Dermis microvascular lymphatic vessel endothelial cell (primary cell): ENCODE measurements around the gene SH3PXD2A. TPM values are rescaled to one million over a fixed set of nuclear protein-coding genes. Genes with fewer than 3 reads are reported as not detected.

Experiments used
- DNase-seq, 2 donors: peaks; one replicate each; pipeline versions ENCODE4 v3.0.0 to v3.0.0-alpha.2; 2010; ENCODE audit warnings: low read depth in 2 of 2
- total RNA-seq: library from RNA; depleted of rRNA; stranded (reverse); fragments of >200 nt; gene quantifications from 2 replicates; pipeline ENCODE4 v1.2.1, GENCODE V29; 2014

Gene SH3PXD2A
- total RNA-seq, 1 donor from 2014 or later, result 2.6 TPM

DNA sequence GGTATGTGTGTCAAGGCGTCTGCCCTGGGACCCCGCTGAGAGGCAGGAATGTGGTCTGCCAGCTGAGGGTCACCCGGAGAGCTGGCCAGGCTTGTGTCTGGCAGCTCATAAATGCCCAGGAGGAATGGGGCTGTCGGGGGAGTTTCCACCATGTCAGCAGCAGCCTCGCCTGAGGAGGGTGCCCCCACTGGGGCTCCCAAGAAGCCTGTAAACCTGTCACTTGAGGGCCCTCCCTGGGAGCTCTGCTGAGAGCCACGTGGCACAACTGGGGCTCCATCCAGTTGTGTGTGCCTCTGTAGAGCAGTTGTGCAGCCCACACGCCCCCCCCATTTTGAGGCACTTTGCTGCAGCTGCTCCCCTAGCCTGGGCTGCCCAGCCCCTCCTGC, 291.3 kb downstream of the SH3PXD2A start:
- DNase-seq, result no peak

GRCh38 chr10:103563231-103564115, 291.9 kb downstream of the SH3PXD2A start:
- no peak for DNase-seq

- no peak for DNase-seq
These were observed 293.0 kb downstream of the SH3PXD2A start for GRCh38 chr10:103562383-103562782.

- no peak for DNase-seq
These were observed 294.5 kb downstream of the SH3PXD2A start for GRCh38 chr10:103560886-103561285.

DNA sequence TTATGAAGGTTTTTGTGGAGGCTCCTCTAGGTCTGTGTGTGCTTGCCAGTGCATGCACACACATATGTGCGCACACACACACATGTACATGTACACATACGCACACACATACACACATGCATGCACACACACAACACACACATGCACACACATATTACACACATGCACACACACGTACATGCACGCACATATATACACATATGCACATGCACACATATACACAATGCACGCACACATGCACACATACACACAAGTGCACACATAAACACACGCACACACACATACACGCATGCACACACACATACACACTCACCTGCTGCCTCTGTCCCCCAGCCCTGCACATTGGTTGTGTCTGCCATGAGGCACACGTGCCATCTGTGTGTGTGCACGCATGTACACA, 295.6 kb downstream of the SH3PXD2A start:
- DNase-seq, result no peak

- no peak for DNase-seq
These were observed 296.5 kb downstream of the SH3PXD2A start for GRCh38 chr10:103558911-103559310.

DNA sequence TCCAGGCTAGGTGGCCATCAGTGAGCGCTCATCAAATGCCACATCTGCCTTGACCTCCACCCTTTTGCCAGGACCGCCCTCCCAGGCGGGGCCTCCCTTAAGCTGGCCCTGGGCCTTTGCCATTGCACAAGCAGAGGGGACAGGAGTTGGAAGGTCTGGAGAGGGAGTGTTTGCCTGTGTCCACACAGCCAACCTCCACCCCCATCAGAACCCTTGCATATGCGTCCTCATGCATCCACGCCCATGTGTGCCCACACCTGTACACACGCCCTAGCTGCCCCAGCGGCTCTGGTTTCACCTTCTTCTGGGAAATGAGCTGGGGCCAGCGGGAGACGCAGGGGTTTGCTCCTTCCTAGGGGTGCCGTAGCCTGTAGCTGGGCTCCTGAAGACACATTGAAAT, 297.9 kb downstream of the SH3PXD2A start:
- DNase-seq, result no peak

GRCh38 chr10:103556383-103557007, 298.9 kb downstream of the SH3PXD2A start:
- DNase-seq, result no peak

- DNase-seq, result no peak
These were observed 299.7 kb downstream of the SH3PXD2A start for GRCh38 chr10:103555712-103556111.

DNA sequence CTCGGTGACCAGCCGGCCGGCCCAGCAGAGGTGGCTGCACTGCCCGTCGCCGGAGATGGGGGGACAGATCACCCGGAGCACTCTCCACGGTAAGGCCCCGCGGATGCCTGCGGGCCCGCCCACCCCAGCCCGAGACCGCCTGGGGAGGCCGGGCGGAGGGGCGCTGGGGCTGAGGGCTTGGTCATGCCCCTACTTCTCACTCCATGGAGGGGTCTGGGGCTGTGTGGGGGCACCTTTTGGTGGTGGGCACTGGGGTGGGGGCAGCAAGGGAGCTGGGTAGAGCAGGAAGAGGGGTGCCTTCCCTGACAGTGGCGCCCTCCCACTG, 300.1 kb downstream of the SH3PXD2A start:
- no peak for DNase-seq

GRCh38 chr10:103554488-103555324, 300.7 kb downstream of the SH3PXD2A start:
- DNase-seq, result peak in 1 of 2 donors; percentile 46

DNA sequence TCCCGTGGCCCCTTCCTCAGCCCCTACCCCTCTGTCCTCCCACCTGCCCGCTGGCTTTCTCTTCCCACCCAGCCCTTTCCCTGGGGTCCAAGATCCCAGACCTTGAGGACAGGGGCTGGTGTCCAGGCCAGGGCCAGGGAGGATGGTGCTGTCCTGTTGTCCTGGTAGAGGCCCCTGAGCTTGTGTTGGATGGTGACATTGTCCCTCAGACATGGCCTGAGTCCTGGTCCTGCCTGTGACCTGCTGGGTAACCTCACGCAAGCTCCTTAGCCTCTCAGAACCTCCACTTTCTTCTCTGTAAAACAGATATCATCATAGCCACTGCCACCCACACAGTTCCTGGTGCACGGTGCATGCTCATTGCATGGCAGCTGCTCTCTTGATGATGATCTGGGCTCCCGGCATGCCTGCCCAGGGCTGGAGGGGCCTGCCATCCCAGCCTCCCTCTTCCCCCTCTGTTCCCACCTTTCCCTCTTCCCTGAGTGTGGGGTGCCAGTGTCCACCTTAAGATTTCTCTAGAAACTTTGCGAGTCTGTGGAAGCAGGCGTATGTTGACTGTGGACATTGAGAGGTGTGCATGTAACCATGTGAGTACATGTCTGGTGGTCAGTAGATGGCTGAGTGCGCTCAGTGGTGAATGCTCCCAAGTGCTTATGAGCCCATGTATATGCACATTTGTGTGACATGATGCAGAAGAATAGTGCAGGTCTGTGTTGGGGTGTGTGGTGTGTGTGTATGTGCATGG, 301.5 kb downstream of the SH3PXD2A start:
- no peak for DNase-seq

GRCh38 chr10:103552856-103553742, 302.3 kb downstream of the SH3PXD2A start:
- DNase-seq, result no peak

GRCh38 chr10:103551619-103552602, 303.5 kb downstream of the SH3PXD2A start:
- no peak for DNase-seq

GRCh38 chr10:103550229-103550628, 305.1 kb downstream of the SH3PXD2A start:
- no peak for DNase-seq

GRCh38 chr10:103549349-103549685, 306.1 kb downstream of the SH3PXD2A start:
- no peak for DNase-seq

DNA sequence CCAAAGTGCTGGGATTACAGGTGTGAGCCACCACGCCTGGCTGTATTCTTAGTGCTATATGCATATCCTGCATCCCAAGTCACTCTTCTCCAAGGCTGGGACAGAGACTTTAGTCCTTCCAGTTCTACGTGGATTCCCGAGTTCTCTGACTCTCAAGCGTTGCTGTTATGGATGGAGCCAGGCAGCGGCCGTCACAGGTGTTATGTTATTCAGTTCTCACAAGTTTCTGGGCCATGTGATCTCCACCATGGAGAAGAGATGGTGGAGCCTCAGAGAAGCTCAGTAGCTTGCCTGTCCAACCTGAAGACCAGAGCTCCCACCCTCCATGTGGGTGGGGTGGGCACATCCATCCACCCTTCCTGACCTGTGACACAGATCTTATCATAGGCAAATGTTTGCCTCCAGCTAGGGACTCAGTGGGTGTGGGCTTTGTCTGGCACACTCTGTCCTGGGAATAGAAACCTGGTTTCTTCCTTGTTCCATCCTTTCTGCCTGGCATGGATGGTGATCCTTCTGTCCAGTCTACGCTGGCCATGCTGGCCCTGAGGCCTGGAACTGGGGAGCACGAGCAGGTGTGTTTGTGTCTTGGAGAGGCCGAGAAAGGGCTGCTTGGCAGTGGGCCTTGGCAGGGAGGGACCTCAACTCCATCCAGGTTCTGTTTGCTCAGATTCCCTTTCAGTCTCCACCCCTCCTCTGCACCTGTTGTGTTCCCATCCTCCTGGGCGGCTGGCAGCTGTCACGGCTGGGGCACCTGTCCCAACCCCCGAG, 306.6 kb downstream of the SH3PXD2A start:
- no peak for DNase-seq

DNA sequence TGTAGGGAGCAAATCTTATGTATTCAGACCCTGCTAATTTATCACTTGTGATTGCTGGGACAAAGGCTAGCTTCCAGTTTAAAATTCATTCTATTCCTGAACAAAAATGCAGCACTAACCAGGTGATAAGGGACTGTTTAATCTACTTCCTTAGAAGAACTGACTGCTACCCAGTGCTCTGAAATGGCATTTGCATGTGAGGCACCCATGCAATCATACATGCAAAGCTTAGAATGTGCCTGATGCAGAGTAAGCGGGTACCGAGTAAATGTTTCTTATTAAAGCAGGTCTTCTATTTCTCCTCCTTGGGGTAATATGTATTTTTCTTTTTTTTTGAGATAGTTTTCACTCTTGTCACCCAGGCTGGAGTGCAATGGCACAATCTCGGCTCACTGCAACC, 307.4 kb downstream of the SH3PXD2A start:
- DNase-seq, result no peak
